Measurements from ENCODE around the gene HSPBP1.

DNA sequence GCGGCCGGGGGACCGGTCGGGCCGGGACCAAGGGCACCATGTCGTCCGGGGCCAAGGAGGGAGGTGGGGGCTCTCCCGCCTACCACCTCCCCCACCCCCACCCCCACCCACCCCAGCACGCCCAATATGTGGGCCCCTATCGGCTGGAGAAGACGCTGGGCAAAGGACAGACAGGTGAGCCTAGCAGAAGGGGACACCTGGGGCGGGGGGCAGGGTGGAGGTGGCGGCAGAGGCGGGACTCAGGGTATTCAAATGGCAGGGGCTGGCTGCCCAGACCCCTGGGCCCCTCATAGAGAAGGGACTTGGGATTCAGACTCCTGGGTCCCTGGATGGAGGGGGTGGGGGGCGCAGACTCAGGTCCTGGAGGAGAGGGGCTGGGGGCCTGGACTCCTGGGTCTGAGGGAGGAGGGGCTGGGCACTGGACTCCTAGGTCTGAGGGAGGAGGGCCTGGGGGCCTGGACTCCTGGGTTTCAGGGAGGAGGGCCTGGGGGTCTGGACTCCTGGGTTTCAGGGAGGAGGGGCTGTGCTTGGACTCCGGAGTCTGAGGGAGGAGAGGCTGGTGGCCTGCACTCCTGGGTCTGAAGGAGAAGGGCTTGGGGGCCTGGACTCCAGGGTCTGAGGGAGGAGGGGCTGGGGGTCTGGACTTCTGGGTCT, 4.6 kb upstream of the HSPBP1 start:
- TF ChIP-seq POLR2AphosphoS5 (IDR thresholded peaks at IDR 0.05) = no peak
- TF ChIP-seq, protein P1, sequence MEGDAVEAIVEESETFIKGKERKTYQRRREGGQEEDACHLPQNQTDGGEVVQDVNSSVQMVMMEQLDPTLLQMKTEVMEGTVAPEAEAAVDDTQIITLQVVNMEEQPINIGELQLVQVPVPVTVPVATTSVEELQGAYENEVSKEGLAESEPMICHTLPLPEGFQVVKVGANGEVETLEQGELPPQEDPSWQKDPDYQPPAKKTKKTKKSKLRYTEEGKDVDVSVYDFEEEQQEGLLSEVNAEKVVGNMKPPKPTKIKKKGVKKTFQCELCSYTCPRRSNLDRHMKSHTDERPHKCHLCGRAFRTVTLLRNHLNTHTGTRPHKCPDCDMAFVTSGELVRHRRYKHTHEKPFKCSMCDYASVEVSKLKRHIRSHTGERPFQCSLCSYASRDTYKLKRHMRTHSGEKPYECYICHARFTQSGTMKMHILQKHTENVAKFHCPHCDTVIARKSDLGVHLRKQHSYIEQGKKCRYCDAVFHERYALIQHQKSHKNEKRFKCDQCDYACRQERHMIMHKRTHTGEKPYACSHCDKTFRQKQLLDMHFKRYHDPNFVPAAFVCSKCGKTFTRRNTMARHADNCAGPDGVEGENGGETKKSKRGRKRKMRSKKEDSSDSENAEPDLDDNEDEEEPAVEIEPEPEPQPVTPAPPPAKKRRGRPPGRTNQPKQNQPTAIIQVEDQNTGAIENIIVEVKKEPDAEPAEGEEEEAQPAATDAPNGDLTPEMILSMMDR (IDR thresholded peaks at IDR 0.05) = no peak
- TF ChIP-seq EP300 (IDR thresholded peaks at IDR 0.05) = no peak
